Activated B cell treated with CpG ODN at 0.5 μM for 24 hours (primary cell): ENCODE measurements around the gene CAMTA1. TPM values are rescaled to one million over a fixed set of nuclear protein-coding genes. Genes with fewer than 3 reads are reported as not detected.

ENCODE experiments used
- ATAC-seq: fragments of 200-7000 bp; cut with Tn5 transposase; one replicate; pipeline ENCODE4 v1.10.0; 2021; ENCODE audit warnings: low read depth, mild to moderate bottlenecking, moderate library complexity
- CTCF ChIA-PET: fragments of 350-600 bp; sonication (Branson Sonifier 250); formaldehyde crosslinking; loops from one replicate; lab custom pipeline; 2021; ENCODE audit warnings: antibody characterized with exemption; lab: Charles Lee
- POLR2A ChIA-PET: fragments of 350-600 bp; sonication (Branson Sonifier 250); formaldehyde crosslinking; loops from one replicate; lab custom pipeline; 2021; ENCODE audit warnings: antibody characterized with exemption; lab: Charles Lee
- DNase-seq: peaks from one replicate; pipeline ENCODE4 v3.0.0; 2022
- H3K27ac Mint-ChIP-seq: one replicate; pipeline ENCODE4 v1.8.0; 2020; ENCODE audit warnings: mixed read lengths
- H3K27me3 Mint-ChIP-seq: one replicate; pipeline ENCODE4 v1.8.0; 2021; ENCODE audit warnings: mixed read lengths
- H3K36me3 Mint-ChIP-seq: one replicate; pipeline ENCODE4 v1.8.0; 2021; ENCODE audit warnings: low read depth, mixed read lengths
- H3K4me1 Mint-ChIP-seq: one replicate; pipeline ENCODE4 v1.8.0; 2021; ENCODE audit warnings: mixed read lengths
- H3K4me3 Mint-ChIP-seq: one replicate; pipeline ENCODE4 v1.8.0; 2020; ENCODE audit warnings: mild to moderate bottlenecking, mixed read lengths
- H3K9me3 Mint-ChIP-seq: one replicate; pipeline ENCODE4 v1.8.0; 2020; ENCODE audit warnings: mixed read lengths
- CTCF ChIP-seq: fragments of 200-600 bp; IDR thresholded peaks from one replicate; pipeline ENCODE4 v1.8.0; 2022; ENCODE audit warnings: antibody characterized with exemption, mild to moderate bottlenecking
- intact Hi-C: fragments of 100-400 bp; cut with micrococcal nuclease; formaldehyde crosslinking; loops from one replicate; pipeline ENCODE4 v1.15.1; 2024
- total RNA-seq: library from RNA; stranded (reverse); gene quantifications from 2 replicates; pipeline ENCODE4 v1.2.3, GENCODE V29; 2022

CAMTA1 gene
- total RNA-seq, 1 donor from 2014 or later: 49.8 TPM

GRCh38 chr1:7222695-7223015 lies 437.4 kb downstream of the CAMTA1 start:
- no peak for TF ChIP-seq CTCF
- no peaks in the 10 kb centered on the region for H3K9me3 Mint-ChIP-seq
- H3K27ac Mint-ChIP-seq: no peak overlapping the region
- H3K4me1 Mint-ChIP-seq: no peaks in the 10 kb centered on the region
- ATAC-seq (no peak), DNase-seq (no peak)
- H3K27me3 Mint-ChIP-seq: no peaks in the 10 kb centered on the region
- intact Hi-C loops: no loop called here
- CTCF ChIA-PET: no interaction called here
- POLR2A ChIA-PET: no interaction called here
- no peaks in the 10 kb centered on the region for H3K36me3 Mint-ChIP-seq
- H3K4me3 Mint-ChIP-seq: no peak overlapping the region

GRCh38 chr1:7223334-7224080 lies 438.3 kb downstream of the CAMTA1 start:
- CTCF ChIA-PET: no interaction called here
- H3K4me1 Mint-ChIP-seq: no peaks in the 10 kb centered on the region
- no peak overlapping the region for H3K4me3 Mint-ChIP-seq
- ATAC-seq (no peak), DNase-seq (no peak)
- TF ChIP-seq CTCF: no peak
- H3K27ac Mint-ChIP-seq: no peak overlapping the region
- POLR2A ChIA-PET: no interaction called here
- H3K36me3 Mint-ChIP-seq: no peaks in the 10 kb centered on the region
- intact Hi-C loops: no loop called here
- no peaks in the 10 kb centered on the region for H3K27me3 Mint-ChIP-seq
- H3K9me3 Mint-ChIP-seq: no peaks in the 10 kb centered on the region

DNA sequence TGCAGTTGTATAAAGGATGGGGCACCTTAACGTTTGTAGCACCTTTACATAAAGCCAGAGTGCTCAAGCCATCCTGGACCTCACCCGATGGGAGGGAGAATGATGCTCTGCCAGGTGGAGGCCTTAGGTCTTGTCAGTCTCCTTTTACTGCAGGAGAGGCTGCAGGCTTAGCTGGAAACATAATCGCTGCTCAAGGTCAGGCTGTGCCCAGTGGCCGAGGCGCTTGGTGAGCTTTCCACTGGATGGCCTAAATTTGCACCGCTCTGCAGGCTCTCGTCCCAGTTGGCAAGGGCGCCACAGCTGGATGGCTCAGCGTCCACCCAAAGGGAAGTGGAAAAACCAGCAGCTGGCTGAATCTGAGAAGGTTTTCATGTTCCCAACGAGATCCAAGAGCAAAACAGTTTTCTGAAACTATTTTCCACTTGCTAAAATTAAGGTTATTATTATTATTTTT lies 438.9 kb downstream of the CAMTA1 start:
- no peak overlapping the region for H3K27ac Mint-ChIP-seq
- ATAC-seq (no peak), DNase-seq (no peak)
- H3K36me3 Mint-ChIP-seq: no peaks in the 10 kb centered on the region
- intact Hi-C loops: no loop called here
- no peak overlapping the region for H3K4me3 Mint-ChIP-seq
- no peak for TF ChIP-seq CTCF
- no peaks in the 10 kb centered on the region for H3K4me1 Mint-ChIP-seq
- POLR2A ChIA-PET: no interaction called here
- no peaks in the 10 kb centered on the region for H3K27me3 Mint-ChIP-seq
- CTCF ChIA-PET: no interaction called here
- H3K9me3 Mint-ChIP-seq: no peaks in the 10 kb centered on the region

DNA sequence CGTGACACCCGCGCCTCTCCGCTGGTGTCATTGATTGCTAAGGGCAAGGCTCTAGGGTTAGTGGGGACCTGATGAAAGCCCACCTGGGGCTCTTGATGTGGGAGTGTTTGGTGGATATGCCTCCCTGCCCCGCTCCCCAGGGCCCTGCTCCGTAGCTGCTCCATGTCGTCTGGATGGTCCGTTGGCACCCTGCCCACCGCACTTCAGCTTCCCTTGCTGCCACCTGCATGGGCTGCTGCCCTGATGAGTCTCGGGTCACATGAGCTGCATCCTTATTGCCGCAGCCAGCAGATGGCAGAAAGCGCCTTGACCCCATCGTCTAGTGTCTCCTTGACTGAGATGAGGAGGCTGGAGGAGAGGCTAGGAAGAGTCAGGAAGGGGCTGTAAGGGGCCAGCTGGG lies 439.4 kb downstream of the CAMTA1 start:
- intact Hi-C loops: no loop called here
- no peak for TF ChIP-seq CTCF
- Mint-ChIP-seq H3K4me3 (no peak overlapping the region), H3K27ac (no peak overlapping the region), H3K36me3 (no peaks in the 10 kb centered on the region), H3K27me3 (no peaks in the 10 kb centered on the region), H3K4me1 (no peaks in the 10 kb centered on the region), H3K9me3 (no peaks in the 10 kb centered on the region)
- ATAC-seq: no peak
- ChIA-PET CTCF (no interaction called here), POLR2A (no interaction called here)
- no peak for DNase-seq

- no peaks in the 10 kb centered on the region for H3K4me1 Mint-ChIP-seq
- no peak overlapping the region for H3K27ac Mint-ChIP-seq
- no peak for TF ChIP-seq CTCF
- H3K36me3 Mint-ChIP-seq: no peaks in the 10 kb centered on the region
- H3K27me3 Mint-ChIP-seq: no peaks in the 10 kb centered on the region
- intact Hi-C loops: no loop called here
- DNase-seq: no peak
- ChIA-PET CTCF (no interaction called here), POLR2A (no interaction called here)
- H3K4me3 Mint-ChIP-seq: no peak overlapping the region
- ATAC-seq: no peak
- H3K9me3 Mint-ChIP-seq: no peaks in the 10 kb centered on the region
Observed at GRCh38 chr1:7225711-7226505, 440.7 kb downstream of the CAMTA1 start.
